Spleen (tissue), 11 donors: ENCODE data around the gene LMOD2. TPM values are rescaled to one million over a fixed set of nuclear protein-coding genes. Genes with fewer than 3 reads are reported as not detected.
"Not testable (repeated sequence)": the region's sequence is repeated elsewhere in the genome, so short reads cannot be mapped to it uniquely, and the experiment has no call there.

Experiments
- DNase-seq: peaks from one replicate; pipeline ENCODE4 v3.0.0-alpha.2; 2020
- H3K27ac ChIP-seq, 8 donors: fragments of 200-600 bp; sonication (generic) in 7 of 8; 1 replicate in 4 of 8; 2 replicates in 4 of 8; pipeline versions ENCODE4 v1.5.0 to v1.8.0; 2016 to 2021; ENCODE audit warnings: inconsistent platforms in 4 of 8, mild to moderate bottlenecking in 4 of 8, moderate library complexity in 1 of 8
- H3K27me3 ChIP-seq, 7 donors: fragments of 200-600 bp; sonication (generic) in 6 of 7; replicated peaks in 1 of 7; 1 replicate in 4 of 7; 2 replicates in 3 of 7; pipeline versions ENCODE4 v1.5.0 to v1.8.0; 2016 to 2021; ENCODE audit warnings: inconsistent platforms in 3 of 7, mild to moderate bottlenecking in 1 of 7
- H3K36me3 ChIP-seq, 6 donors: fragments of 200-600 bp; sonication (generic) in 5 of 6; 1 replicate in 4 of 6; 2 replicates in 2 of 6; pipeline versions ENCODE4 v1.5.0 to v1.8.0; 2016 to 2021; ENCODE audit warnings: inconsistent platforms in 2 of 6
- H3K4me1 ChIP-seq, 6 donors: fragments of 200-600 bp; sonication (generic) in 5 of 6; 1 replicate in 3 of 6; 2 replicates in 3 of 6; pipeline versions ENCODE4 v1.5.0 to v1.8.0; 2016 to 2021; ENCODE audit warnings: inconsistent platforms in 3 of 6
- H3K4me3 ChIP-seq, 8 donors: fragments of 200-600 bp; sonication (generic) in 7 of 8; 1 replicate in 4 of 8; 2 replicates in 4 of 8; pipeline versions ENCODE4 v1.5.0 to v1.8.0; 2016 to 2021; ENCODE audit warnings: inconsistent platforms in 4 of 8, mild to moderate bottlenecking in 4 of 8, moderate library complexity in 2 of 8
- H3K9me3 ChIP-seq, 8 donors: fragments of 200-600 bp; sonication (generic) in 7 of 8; 1 replicate in 4 of 8; 2 replicates in 4 of 8; pipeline versions ENCODE4 v1.5.0 to v1.8.0; 2016 to 2021; ENCODE audit warnings: inconsistent platforms in 4 of 8
- POLR2A ChIP-seq, 3 donors: fragments of 450-650 bp; IDR thresholded peaks; one replicate each; pipeline ENCODE4 v1.5.1; 2017; ENCODE audit warnings: antibody characterized with exemption in 3 of 3, mild to moderate bottlenecking in 1 of 3
- POLR2AphosphoS5 ChIP-seq, 3 donors: sonication (generic); formaldehyde crosslinking; IDR thresholded peaks; one replicate each; pipeline ENCODE4 v1.5.1; 2017; ENCODE audit warnings: antibody characterized with exemption in 3 of 3
- WGBS, 5 donors: extraction: QIAGEN DNeasy Blood & Tissue Kit in 3 of 5; methylation state at CpG; one replicate each; pipeline versions ENCODE4 v1.1.5 to v1.1.7; 2013 to 2018; 5-methylcytosine and 5-hydroxymethylcytosine counted together
- intact Hi-C: fragments of 100-400 bp; cut with DNase I; formaldehyde crosslinking; loops from one replicate; pipeline ENCODE4 v1.15.0; 2023; ENCODE audit warnings: low total_unique reads
- polyA plus RNA-seq, 3 donors: library from polyadenylated mRNA; stranded (reverse); fragments of 200-250 nt; gene quantifications; one replicate each; pipeline ENCODE4 v1.2.1, GENCODE V29; 2013
- total RNA-seq, 7 donors: library from RNA; depleted of rRNA in 3 of 7; stranded (reverse); fragments of >200 nt in 3 of 7; fragmentation: NEBNext Ultra II Directional in 4 of 7; extraction: Animal tissue kit (Norgen Biotek cat#: 25700) in 4 of 7; gene quantifications; one replicate each; pipeline versions ENCODE4 v1.1.0 to v1.2.1, GENCODE V29; 2016 to 2021
- TF ChIP-seq, protein P1 (sequence below), 11 experiments: fragments of 200-600 bp in 7 of 11; fragments of 450-650 bp in 4 of 11; sonication (generic) in 4 of 11; IDR thresholded peaks in 8 of 11; conservative IDR thresholded peaks in 3 of 11; 1 replicate in 7 of 11; 2 replicates in 4 of 11; pipeline versions ENCODE4 v1.4.0 to v1.8.0; 2016 to 2021; ENCODE audit warnings: antibody characterized with exemption in 11 of 11, inconsistent platforms in 4 of 11, mild to moderate bottlenecking in 1 of 11
- donor health status: healthy with polysubstance abuse.
- donor health status: DM: no; HTN: no; CAD: no; lungs with moderate emphysema.
- donor health status: DM: no; HTN: no; CAD: no.
- donor health status: Bipolar disorder and iron deficiency.
- donor health status: healthy.
- donor health status: DM: no; HTN: no; CAD: no.
- donor health status: DM: yes; HTN: yes; CAD: no.

LMOD2 gene
- total and polyA plus RNA-seq, 10 donors, result 0.03 TPM; not detected in 9

DNA sequence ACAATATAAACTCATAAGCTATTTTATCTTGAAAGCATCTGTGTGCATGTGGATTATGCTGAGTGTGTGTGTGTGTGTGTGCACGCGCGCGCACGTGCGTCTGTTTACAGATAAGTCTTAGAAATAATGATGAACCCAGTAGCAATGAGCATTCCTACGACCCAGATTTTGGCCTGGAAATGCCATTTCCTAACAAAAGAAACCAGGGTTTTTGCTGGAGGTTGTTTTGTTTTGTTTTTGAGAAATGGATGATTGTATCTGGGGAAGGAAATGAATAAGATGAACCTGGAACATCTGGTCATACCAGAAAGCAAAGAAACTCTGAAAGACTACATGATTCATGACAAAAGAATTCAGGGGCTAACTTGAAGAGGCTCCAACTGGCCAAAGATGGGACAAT, 22.1 kb upstream of the LMOD2 start:
- H3K4me3 ChIP-seq, result no peak overlapping the region
- H3K27me3 ChIP-seq, result no peaks in the 10 kb centered on the region
- no peak overlapping the region for H3K27ac ChIP-seq
- no peaks in the 10 kb centered on the region for H3K36me3 ChIP-seq
- TF ChIP-seq, protein P1, sequence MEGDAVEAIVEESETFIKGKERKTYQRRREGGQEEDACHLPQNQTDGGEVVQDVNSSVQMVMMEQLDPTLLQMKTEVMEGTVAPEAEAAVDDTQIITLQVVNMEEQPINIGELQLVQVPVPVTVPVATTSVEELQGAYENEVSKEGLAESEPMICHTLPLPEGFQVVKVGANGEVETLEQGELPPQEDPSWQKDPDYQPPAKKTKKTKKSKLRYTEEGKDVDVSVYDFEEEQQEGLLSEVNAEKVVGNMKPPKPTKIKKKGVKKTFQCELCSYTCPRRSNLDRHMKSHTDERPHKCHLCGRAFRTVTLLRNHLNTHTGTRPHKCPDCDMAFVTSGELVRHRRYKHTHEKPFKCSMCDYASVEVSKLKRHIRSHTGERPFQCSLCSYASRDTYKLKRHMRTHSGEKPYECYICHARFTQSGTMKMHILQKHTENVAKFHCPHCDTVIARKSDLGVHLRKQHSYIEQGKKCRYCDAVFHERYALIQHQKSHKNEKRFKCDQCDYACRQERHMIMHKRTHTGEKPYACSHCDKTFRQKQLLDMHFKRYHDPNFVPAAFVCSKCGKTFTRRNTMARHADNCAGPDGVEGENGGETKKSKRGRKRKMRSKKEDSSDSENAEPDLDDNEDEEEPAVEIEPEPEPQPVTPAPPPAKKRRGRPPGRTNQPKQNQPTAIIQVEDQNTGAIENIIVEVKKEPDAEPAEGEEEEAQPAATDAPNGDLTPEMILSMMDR (IDR thresholded peaks at IDR 0.05 in 8 of 11, conservative IDR thresholded peaks at IDR 0.05 in 3 of 11), result no peak
- TF ChIP-seq POLR2A (IDR thresholded peaks at IDR 0.05) (no peak), POLR2AphosphoS5 (IDR thresholded peaks at IDR 0.05) (no peak)
- intact Hi-C loops, result no loop called here
- no peak for DNase-seq
- no peaks in the 10 kb centered on the region for H3K9me3 ChIP-seq
- no peaks in the 10 kb centered on the region for H3K4me1 ChIP-seq
- 79 to 86% (median 82%) methylated on average over 7 of the region's 7 CpGs for WGBS, 5 donors

DNA sequence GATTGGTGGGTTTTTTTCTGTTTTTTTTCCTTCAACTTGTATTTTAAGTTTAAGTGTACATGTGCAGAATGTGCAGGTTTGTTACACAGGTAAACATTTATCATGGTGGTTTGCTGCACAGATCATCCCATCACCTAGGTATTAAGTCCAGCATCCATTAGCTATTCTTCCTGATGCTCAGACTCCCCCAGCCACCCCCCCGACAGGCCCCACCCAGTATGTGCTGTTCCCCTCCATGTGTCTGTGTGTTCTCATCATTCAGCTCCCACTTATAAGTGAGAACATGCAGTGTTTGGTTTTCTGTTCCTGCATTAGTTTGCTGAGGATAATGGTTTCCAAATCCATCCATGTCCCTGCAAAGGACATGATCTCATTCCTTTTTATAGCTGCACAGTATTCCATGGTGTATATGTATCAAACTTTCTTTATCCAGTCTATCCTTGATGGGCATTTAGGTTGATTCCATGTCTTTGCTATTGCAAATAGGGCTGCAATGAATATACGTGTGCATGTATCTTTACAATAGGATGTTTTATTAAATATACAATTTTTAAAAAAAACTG, 21.6 kb upstream of the LMOD2 start:
- WGBS, 5 donors, result 83 to 89% (median 88%) methylated on average over 2 of the region's 2 CpGs
- H3K36me3 ChIP-seq, H3K9me3 ChIP-seq, H3K27me3 ChIP-seq, H3K4me1 ChIP-seq, H3K27ac ChIP-seq, H3K4me3 ChIP-seq, DNase-seq, intact Hi-C loops: not testable (repeated sequence)

DNA sequence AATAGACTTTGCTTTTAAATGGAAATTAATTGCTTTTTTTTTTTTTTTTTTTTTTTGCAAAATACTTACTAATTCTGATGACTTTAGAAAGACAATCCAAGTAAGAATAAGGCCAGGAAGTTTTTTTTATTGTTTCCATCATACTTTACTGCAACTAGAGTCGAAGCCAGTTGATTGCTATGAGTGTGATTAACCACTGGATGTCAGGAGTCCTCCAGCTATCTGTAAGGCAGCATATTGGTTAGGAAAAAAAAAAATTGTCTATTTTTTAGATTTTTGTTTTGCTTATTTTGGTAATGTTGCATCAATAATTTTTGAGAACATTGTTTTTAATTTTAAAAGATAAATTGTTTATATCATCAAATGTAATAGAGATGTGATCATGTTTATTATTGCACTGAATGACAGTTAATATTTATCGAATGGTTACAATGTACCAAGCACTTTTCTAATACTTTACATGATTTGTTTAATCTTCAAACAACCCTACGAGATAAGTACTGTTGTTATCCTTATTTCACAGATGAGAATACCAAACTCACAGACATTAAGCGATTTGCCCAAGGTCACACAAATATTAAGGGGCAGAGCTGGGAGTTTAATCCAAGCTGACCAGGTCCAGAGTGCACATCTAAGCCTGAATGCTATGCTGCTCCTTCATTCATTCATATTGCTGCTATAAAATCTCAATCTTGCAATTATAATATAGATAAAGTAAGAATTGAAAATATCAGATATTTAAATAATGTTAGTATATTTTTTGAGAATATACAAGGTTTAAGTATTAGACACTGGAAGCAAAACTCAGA, 19.9 kb upstream of the LMOD2 start:
- Histone ChIP-seq H3K4me3 (no peak overlapping the region), H3K27ac (no peak overlapping the region), H3K27me3 (no peaks in the 10 kb centered on the region), H3K36me3 (no peaks in the 10 kb centered on the region), H3K9me3 (no peaks in the 10 kb centered on the region), H3K4me1 (no peaks in the 10 kb centered on the region)
- 57 to 66% (median 61%) methylated on average over 4 of the region's 4 CpGs for WGBS, 5 donors
- intact Hi-C loops, result no loop called here
- TF ChIP-seq, protein P1 (IDR thresholded peaks at IDR 0.05 in 8 of 11, conservative IDR thresholded peaks at IDR 0.05 in 3 of 11), result peak in 8 of 11 experiments; percentile 24 to 55 (median 36)
- TF ChIP-seq POLR2AphosphoS5 (IDR thresholded peaks at IDR 0.05) (no peak), POLR2A (IDR thresholded peaks at IDR 0.05) (no peak)
- DNase-seq, result no peak

DNA sequence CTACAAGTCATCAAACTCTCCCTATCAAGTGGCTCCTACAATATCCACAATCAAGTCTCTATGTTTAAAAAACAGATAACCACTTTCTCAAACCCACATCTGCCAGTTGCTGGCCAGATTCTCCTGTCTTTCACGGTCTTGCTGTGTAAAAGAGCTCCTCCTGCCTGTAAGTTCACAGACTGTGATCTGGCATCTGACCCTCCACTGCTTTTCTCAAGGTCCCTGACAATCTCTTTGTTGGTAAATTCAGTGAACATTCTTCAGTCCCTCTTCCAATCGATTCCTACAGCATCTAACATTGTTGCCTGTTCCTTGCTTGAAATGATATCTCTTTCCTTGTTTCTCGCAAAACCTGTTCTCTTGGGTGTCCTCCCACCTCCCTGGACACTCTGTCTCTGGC, 18.5 kb upstream of the LMOD2 start:
- Histone ChIP-seq H3K27ac (no peak overlapping the region), H3K36me3 (no peaks in the 10 kb centered on the region), H3K4me3 (no peak overlapping the region), H3K27me3 (no peaks in the 10 kb centered on the region), H3K9me3 (no peaks in the 10 kb centered on the region), H3K4me1 (no peaks in the 10 kb centered on the region)
- intact Hi-C loops, result no loop called here
- no peak for DNase-seq
- TF ChIP-seq, protein P1 (IDR thresholded peaks at IDR 0.05 in 8 of 11, conservative IDR thresholded peaks at IDR 0.05 in 3 of 11), result no peak
- TF ChIP-seq POLR2AphosphoS5 (IDR thresholded peaks at IDR 0.05), result no peak
- TF ChIP-seq POLR2A (IDR thresholded peaks at IDR 0.05), result no peak
- 64 to 69% (median 66%) methylated on average over 3 of the region's 3 CpGs for WGBS, 5 donors
